Neuronal stem cell (in vitro differentiated cells): ENCODE data around the gene ANKRD44.

Experiments
- DNase-seq: peaks from one replicate; pipeline ENCODE4 v3.0.0-alpha.2; 2013; ENCODE audit warnings: low spot score
- H2AFZ ChIP-seq: one replicate; pipeline ENCODE4 v1.6.1; 2013; ENCODE audit warnings: mild to moderate bottlenecking, low read length, inconsistent platforms
- H2AK5ac ChIP-seq: 2 replicates; pipeline ENCODE4 v1.6.1; 2013; ENCODE audit warnings: low read depth, mild to moderate bottlenecking, inconsistent platforms, low read length, moderate library complexity, mixed read lengths
- H2BK120ac ChIP-seq: 2 replicates; pipeline ENCODE4 v1.6.1; 2013; ENCODE audit warnings: low read depth, mild to moderate bottlenecking, inconsistent platforms, low read length, moderate library complexity, mixed read lengths
- H2BK12ac ChIP-seq: one replicate; pipeline ENCODE4 v1.6.1; 2013; ENCODE audit warnings: low read length, inconsistent platforms
- H2BK15ac ChIP-seq: 2 replicates; pipeline ENCODE4 v1.6.1; 2013; ENCODE audit warnings: mild to moderate bottlenecking, low read length, inconsistent platforms, mixed read lengths
- H2BK5ac ChIP-seq: one replicate; pipeline ENCODE4 v1.6.1; 2013; ENCODE audit warnings: inconsistent platforms, mild to moderate bottlenecking, low read length, moderate library complexity
- H3K14ac ChIP-seq: one replicate; pipeline ENCODE4 v1.6.1; 2013; ENCODE audit warnings: low read length, inconsistent platforms
- H3K18ac ChIP-seq: 2 replicates; pipeline ENCODE4 v1.6.1; 2013; ENCODE audit warnings: low read length, inconsistent platforms
- H3K23ac ChIP-seq: 2 replicates; pipeline ENCODE4 v1.6.1; 2013; ENCODE audit warnings: low read depth, mild to moderate bottlenecking, mixed read lengths, low read length, inconsistent platforms; ENCODE audit not compliant: poor library complexity
- H3K27ac ChIP-seq: replicated peaks from 3 replicates; pipeline ENCODE4 v1.5.1; 2013; ENCODE audit warnings: low read length, inconsistent platforms
- H3K27me3 ChIP-seq, 3 experiments: 2 replicates each; pipeline ENCODE4 v1.6.1; 2013; ENCODE audit warnings: low read length in 3 of 3, mild to moderate bottlenecking in 2 of 3, inconsistent platforms in 1 of 3, low read depth in 1 of 3, mixed read lengths in 1 of 3, moderate library complexity in 1 of 3; ENCODE audit not compliant: control insufficient read depth in 3 of 3, insufficient read depth in 3 of 3
- H3K36me3 ChIP-seq, 2 donors: replicated peaks in 1 of 2; 2 replicates each; pipeline ENCODE4 v1.6.1; 2013; ENCODE audit warnings: low read length in 2 of 2; ENCODE audit not compliant: control insufficient read depth in 2 of 2, insufficient read depth in 2 of 2
- H3K4ac ChIP-seq: 2 replicates; pipeline ENCODE4 v1.6.1; 2013; ENCODE audit warnings: inconsistent platforms, mild to moderate bottlenecking, low read length, moderate library complexity
- H3K4me1 ChIP-seq, 2 donors: 1 replicate in 1 of 2; 2 replicates in 1 of 2; pipeline ENCODE4 v1.6.1; 2013; ENCODE audit warnings: low read length in 2 of 2, low read depth in 1 of 2; ENCODE audit not compliant: control insufficient read depth in 2 of 2, insufficient read depth in 1 of 2
- H3K4me2 ChIP-seq: one replicate; pipeline ENCODE4 v1.6.1; 2013; ENCODE audit warnings: mild to moderate bottlenecking, low read length, inconsistent platforms; ENCODE audit not compliant: insufficient read depth, poor library complexity, severe bottlenecking
- H3K4me3 ChIP-seq, 2 donors: 2 replicates each; pipeline ENCODE4 v1.5.1; 2013; ENCODE audit warnings: low read length in 2 of 2, mild to moderate bottlenecking in 2 of 2, inconsistent platforms in 1 of 2, moderate library complexity in 1 of 2
- H3K79me1 ChIP-seq: one replicate; pipeline ENCODE4 v1.6.1; 2013; ENCODE audit warnings: low read depth, mild to moderate bottlenecking, inconsistent platforms, low read length, moderate library complexity
- H3K9ac ChIP-seq: one replicate; pipeline ENCODE4 v1.6.1; 2013; ENCODE audit warnings: mild to moderate bottlenecking, low read depth, low read length, inconsistent platforms; ENCODE audit not compliant: poor library complexity
- H3K9me3 ChIP-seq, 2 donors: replicated peaks in 1 of 2; 2 replicates each; pipeline versions ENCODE3 to v1.6.1; 2013; ENCODE audit warnings: low read length in 2 of 2, mild to moderate bottlenecking in 2 of 2, inconsistent platforms in 1 of 2, low read depth in 1 of 2, mixed read lengths in 1 of 2, moderate library complexity in 1 of 2; ENCODE audit not compliant: control insufficient read depth in 2 of 2, insufficient read depth in 1 of 2
- H4K8ac ChIP-seq: one replicate; pipeline ENCODE4 v1.6.1; 2013; ENCODE audit warnings: low read depth, mild to moderate bottlenecking, inconsistent platforms, low read length, moderate library complexity
- H4K91ac ChIP-seq: one replicate; pipeline ENCODE4 v1.6.1; 2013; ENCODE audit warnings: low read length, low read depth, mild to moderate bottlenecking, inconsistent platforms; ENCODE audit not compliant: poor library complexity
- WGBS, 2 donors: extraction: QIAGEN DNeasy Blood & Tissue Kit; methylation state at CpG; one replicate each; pipeline ENCODE4 v1.1.7; 2013; ENCODE audit warnings: missing lambda C conversion rate in 2 of 2, mixed read lengths in 1 of 2; ENCODE audit not compliant: insufficient read length in 2 of 2, insufficient replicate concordance in 1 of 2; ENCODE audit errors: extremely low coverage in 2 of 2; 5-methylcytosine and 5-hydroxymethylcytosine counted together

The ANKRD44 gene

GRCh38 chr2:197085665-197086064 lies 224.9 kb downstream of the ANKRD44 start:
- no CpG with 5 or more reads among the region's 5 CpGs for WGBS, 2 donors

DNA sequence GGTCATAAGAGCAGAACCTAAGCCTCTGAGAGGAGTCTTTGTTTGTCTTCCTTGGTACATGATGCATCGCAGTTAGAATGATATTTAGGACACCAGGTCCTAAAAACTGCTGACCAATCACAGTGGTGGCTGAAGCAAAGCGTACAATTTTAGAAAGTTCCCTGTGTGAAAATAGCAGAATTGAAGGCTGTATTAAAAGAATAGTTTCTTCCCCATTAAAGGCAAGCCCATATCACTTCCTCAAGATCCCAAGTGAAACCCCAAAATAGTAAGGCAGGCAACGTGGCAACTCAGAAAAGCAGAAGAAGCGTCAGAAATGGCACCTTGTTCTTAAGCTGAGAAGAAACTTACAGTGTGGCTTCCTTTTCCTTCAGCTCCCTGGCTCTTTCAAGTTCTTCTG lies 229.3 kb downstream of the ANKRD44 start:
- H3K23ac ChIP-seq = no peak overlapping the region
- H4K8ac ChIP-seq = no peak overlapping the region
- no peak overlapping the region for H3K27ac ChIP-seq
- H4K91ac ChIP-seq = no peak overlapping the region
- no peaks in the 10 kb centered on the region for H3K36me3 ChIP-seq
- H2BK12ac ChIP-seq = no peak overlapping the region
- H3K9ac ChIP-seq = no peak overlapping the region
- no peaks in the 10 kb centered on the region for H3K9me3 ChIP-seq
- no peak overlapping the region for H2AK5ac ChIP-seq
- H3K79me1 ChIP-seq = no peaks in the 10 kb centered on the region
- no peak overlapping the region for H3K4me2 ChIP-seq
- no CpG with 5 or more reads among the region's 4 CpGs for WGBS, 2 donors
- no peaks in the 10 kb centered on the region for H3K27me3 ChIP-seq
- H3K14ac ChIP-seq = no peak overlapping the region
- no peak overlapping the region for H2BK120ac ChIP-seq
- no peak for DNase-seq
- H3K4me3 ChIP-seq = no peak overlapping the region
- no peak overlapping the region for H3K4ac ChIP-seq
- H3K4me1 ChIP-seq = peaks cover 6% of the 10 kb centered on the region in 2 donors
- no peak overlapping the region for H2BK15ac ChIP-seq
- H2BK5ac ChIP-seq = no peak overlapping the region
- no peak overlapping the region for H2AFZ ChIP-seq
- no peak overlapping the region for H3K18ac ChIP-seq

More at GRCh38 chr2:197085665-197086064, 224.9 kb downstream of the ANKRD44 start:
- Histone ChIP-seq H3K23ac (no peak overlapping the region), H3K4me1 (peaks cover 0 to 24% of the 10 kb centered on the region in 2 donors), H3K4me3 (no peak overlapping the region), H2BK12ac (no peak overlapping the region), H3K18ac (no peak overlapping the region), H4K8ac (no peak overlapping the region), H3K9ac (no peak overlapping the region), H2AK5ac (no peak overlapping the region), H2BK5ac (no peak overlapping the region), H3K4ac (no peak overlapping the region), H3K9me3 (peaks cover 0 to 5% of the 10 kb centered on the region in 2 donors), H3K27ac (no peak overlapping the region), H3K36me3 (no peaks in the 10 kb centered on the region), H3K14ac (no peak overlapping the region), H2BK15ac (no peak overlapping the region), H2AFZ (no peak overlapping the region), H2BK120ac (no peak overlapping the region), H3K27me3 (no peaks in the 10 kb centered on the region), H4K91ac (no peak overlapping the region), H3K79me1 (no peaks in the 10 kb centered on the region), H3K4me2 (no peak overlapping the region)
- no peak for DNase-seq

- no peak overlapping the region for H3K4ac ChIP-seq
- no peak overlapping the region for H2BK12ac ChIP-seq
- no peaks in the 10 kb centered on the region for H3K36me3 ChIP-seq
- no CpG with 5 or more reads among the region's 7 CpGs for WGBS, 2 donors
- peak overlapping the region; percentile 28 for H3K18ac ChIP-seq
- DNase-seq = no peak
- H3K79me1 ChIP-seq = no peaks in the 10 kb centered on the region
- H3K4me2 ChIP-seq = no peak overlapping the region
- H2AK5ac ChIP-seq = no peak overlapping the region
- H2BK120ac ChIP-seq = no peak overlapping the region
- no peaks in the 10 kb centered on the region for H3K27me3 ChIP-seq
- H3K14ac ChIP-seq = peak overlapping the region; percentile 10
- H4K91ac ChIP-seq = no peak overlapping the region
- H2BK5ac ChIP-seq = no peak overlapping the region
- H3K27ac ChIP-seq = no peak overlapping the region
- H3K23ac ChIP-seq = no peak overlapping the region
- H3K4me3 ChIP-seq = no peak overlapping the region
- H3K9ac ChIP-seq = no peak overlapping the region
- no peak overlapping the region for H4K8ac ChIP-seq
- peaks cover 4 to 6% of the 10 kb centered on the region in 2 donors for H3K4me1 ChIP-seq
- H2BK15ac ChIP-seq = no peak overlapping the region
- H3K9me3 ChIP-seq = peaks cover 0 to 4% of the 10 kb centered on the region in 2 donors
- H2AFZ ChIP-seq = no peak overlapping the region
Measured at GRCh38 chr2:197080578-197081216, 229.9 kb downstream of the ANKRD44 start.

DNA sequence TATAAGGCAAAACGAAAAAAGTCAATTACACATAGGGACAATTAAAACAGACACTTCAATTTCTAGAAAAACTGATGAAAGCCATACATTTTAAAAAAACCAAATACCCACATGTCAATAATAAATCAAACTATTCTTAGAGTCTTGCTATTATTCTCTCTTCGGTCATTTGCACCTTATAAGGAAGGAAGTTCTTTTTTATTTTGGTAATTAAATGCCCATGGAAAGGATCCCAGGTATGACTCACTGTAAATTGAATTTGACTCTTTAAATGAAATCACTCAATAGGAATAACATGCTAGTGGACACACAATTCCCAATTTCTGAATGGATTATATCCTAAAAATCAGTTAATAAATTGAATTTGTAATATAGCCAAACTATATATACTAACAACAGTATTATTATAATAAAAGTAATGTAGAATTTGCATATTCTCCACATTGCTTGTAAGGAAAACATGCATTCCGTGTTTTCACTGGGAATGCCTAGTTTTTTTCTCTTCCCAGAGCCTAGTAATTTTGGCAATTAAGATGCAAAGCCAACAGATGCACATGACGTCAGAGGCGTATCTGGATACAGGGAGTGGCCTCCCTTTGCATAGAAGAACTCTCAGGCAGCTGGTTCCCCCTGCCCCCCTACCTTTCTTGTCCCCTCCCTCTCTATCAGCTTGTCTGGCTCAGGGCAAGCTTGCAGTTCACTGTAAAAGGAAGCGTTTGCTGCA lies 230.6 kb downstream of the ANKRD44 start:
- Histone ChIP-seq H4K8ac (no peak overlapping the region), H2BK5ac (no peak overlapping the region), H3K23ac (no peak overlapping the region), H3K79me1 (no peaks in the 10 kb centered on the region), H3K27ac (no peak overlapping the region), H2BK15ac (no peak overlapping the region), H3K14ac (no peak overlapping the region), H3K27me3 (no peaks in the 10 kb centered on the region), H2BK12ac (no peak overlapping the region), H3K4me2 (no peak overlapping the region), H3K9ac (no peak overlapping the region), H3K4me3 (no peak overlapping the region), H3K4me1 (peaks cover 4 to 6% of the 10 kb centered on the region in 2 donors), H3K9me3 (peaks cover 0 to 7% of the 10 kb centered on the region in 2 donors), H3K18ac (no peak overlapping the region), H2BK120ac (no peak overlapping the region), H3K36me3 (no peaks in the 10 kb centered on the region), H4K91ac (no peak overlapping the region), H2AK5ac (no peak overlapping the region), H3K4ac (no peak overlapping the region), H2AFZ (no peak overlapping the region)
- no peak for DNase-seq
- no CpG with 5 or more reads among the region's 6 CpGs for WGBS, 2 donors
